Ecto neural progenitor cell (in vitro differentiated cells): ENCODE measurements around the gene SMTNL2.
"Not testable (repeated sequence)": the region's sequence is repeated elsewhere in the genome, so short reads cannot be mapped to it uniquely, and the experiment has no call there.

Experiments
- DNase-seq: peaks from one replicate; pipeline ENCODE4 v3.0.0-alpha.2; 2018; ENCODE audit warnings: low spot score

The SMTNL2 gene

DNA sequence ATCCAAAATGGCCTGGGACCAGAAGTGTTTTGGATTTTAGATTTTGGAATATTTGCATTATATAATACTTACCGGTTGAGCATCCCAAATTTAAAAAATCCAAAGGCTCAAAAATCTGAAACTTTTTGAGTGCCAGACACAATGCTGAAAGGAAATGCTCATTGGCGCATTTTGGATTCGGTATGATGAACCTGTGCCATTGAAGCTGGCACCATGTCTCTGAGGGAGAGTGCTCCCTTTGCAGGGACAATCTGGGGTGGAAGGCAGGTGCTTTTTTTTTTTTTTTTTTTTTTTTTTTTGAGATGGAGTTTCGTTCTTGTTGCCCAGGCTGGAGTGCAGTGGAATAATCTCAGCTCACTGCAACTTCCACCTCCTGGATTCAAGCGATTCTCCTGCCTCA is 17.7 kb downstream of the SMTNL2 start:
- DNase-seq: no peak

DNA sequence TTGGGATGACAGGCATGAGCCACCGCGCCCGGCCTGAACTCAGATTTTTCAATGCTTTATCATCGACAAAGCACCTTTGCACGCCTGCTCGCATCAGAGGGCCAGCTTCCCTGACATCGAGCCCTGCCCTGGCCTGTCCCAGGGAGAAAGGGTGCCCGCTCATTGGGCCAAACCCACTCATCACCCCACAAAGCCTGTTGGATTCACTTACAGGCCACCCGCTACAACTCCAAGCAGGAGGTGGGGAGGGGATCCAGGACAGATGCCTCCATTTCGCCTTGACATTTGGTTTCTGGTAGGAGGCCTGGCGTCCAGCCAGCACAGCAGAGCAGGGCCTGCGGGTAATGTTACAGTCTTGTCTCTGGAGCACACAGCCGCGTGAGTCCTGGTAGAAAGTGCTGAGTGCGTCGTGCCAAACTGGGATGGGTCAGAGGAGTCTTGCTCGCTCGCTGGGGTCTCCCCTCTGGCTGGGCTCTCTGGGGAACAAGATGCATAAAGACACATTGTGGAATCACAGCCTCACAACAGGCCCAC is 19.8 kb downstream of the SMTNL2 start:
- DNase-seq: no peak

DNA sequence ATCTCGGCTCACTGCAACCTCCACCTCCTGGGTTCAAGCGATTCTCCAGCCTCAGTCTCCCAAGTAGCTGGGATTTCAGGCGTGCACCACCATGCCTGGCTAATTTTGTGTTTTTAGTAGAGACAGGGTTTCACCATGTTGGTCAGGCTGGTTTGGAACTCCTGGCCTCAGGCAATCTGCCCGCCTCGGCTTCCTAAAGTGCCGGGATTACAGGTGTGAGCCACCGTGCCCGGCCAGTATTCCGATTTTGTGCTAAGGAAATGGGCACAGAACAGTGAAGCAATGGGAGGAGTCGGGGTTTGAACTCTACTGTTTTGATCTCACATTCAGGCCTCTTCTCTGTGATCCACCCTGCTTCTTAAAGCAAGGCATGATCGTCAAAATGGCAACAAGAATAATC is 20.4 kb downstream of the SMTNL2 start:
- not testable (repeated sequence) for DNase-seq

DNA sequence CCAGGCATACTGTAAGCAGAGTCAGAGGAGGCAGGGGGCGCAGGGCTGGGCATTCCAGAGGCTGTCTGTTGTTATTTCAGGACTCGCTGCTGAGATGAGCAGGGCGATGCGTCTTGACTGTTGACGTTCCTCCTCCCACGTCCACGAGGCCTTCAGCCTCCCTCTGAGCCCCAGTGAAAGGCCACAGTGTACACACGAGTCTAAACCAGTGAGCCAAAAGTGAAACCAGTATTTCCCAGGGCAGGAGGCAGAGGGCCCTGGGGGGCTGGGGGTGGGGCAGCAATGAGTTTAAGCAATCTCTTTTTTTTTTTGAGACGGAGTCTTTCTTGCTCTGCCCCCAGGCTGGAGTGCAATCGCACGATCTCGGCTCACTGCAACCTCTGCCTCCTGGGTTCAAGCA is 21.5 kb downstream of the SMTNL2 start:
- DNase-seq: no peak

DNA sequence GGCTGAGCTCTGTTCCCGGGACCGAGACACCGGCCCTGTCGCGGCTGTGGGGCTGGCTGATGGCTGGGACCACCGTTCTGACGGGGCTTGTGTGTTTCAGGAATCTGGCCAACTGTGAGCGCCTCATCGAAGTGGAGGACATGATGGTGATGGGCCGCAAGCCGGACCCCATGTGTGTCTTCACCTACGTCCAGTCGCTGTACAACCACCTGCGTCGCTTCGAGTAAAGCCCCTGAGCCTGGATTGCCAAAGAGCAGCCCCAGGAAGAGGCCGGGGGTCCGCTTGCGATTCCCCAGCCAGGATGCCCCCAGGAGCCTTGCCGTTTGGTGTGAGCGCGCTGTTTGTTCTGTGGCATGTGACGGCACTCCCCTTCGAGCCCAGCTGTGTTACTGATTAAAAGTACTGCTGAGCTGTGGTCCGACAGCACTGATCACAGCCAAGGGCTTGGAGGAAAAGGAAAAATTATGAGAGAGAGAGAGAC is 23.0 kb downstream of the SMTNL2 start:
- DNase-seq: no peak

DNA sequence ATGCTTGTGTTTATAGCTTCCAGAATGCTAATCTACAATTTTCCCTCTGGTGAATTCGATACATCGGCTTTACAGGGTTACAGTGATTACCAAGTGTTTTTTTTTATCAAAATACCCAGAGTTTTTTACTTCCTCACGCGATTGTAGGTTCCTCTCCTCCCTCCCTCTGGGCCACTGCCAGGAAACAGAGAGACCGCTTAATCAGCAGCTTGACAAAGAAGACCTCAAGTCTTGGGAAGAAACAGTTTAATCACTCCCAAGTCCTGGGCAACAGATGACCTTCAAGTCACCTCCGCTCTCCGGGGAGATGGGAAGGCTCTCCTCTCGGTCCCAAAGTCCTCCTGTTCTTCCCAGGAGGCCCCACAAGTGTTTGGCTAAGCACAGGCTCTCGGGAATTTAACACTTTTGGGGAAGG is 23.5 kb downstream of the SMTNL2 start:
- DNase-seq: no peak

DNA sequence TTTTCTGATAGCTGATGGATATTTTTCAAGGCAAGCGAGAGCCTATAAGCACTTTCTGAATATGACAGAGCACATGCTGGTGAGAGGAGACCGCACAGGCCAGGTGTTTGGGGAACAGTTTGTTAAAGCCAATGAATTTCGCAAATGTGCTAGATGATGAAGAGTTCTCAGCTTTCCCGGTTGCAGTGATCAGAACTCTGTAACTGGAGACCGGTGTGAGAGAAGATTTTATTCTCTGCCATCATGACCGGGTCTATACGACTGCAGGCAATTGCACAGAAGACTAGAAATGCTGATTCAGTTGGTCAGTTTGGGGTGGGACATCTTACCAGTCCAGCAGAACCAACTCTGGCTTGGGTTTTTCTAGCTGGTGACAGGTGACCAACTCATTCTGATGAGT is 25.4 kb downstream of the SMTNL2 start:
- DNase-seq: no peak

DNA sequence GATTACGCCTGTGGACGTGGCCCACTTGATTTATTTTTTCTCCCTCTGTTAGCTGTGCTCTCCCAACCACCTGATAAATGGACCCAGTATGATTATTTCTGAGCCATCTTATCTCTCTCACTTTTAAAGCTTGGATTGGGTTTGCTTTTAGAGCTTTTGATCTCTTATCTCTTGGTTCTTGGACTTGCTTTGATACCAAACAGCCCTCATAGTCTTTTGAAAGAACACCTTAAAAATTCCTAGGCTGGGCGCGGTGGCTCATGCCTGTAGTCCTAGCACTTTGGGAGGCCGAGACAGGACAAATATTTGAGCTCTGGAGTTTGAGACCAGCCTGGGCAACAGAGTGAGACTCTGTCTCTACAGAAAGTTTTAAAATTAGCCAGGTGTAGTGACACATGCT is 25.8 kb downstream of the SMTNL2 start:
- no peak for DNase-seq

DNA sequence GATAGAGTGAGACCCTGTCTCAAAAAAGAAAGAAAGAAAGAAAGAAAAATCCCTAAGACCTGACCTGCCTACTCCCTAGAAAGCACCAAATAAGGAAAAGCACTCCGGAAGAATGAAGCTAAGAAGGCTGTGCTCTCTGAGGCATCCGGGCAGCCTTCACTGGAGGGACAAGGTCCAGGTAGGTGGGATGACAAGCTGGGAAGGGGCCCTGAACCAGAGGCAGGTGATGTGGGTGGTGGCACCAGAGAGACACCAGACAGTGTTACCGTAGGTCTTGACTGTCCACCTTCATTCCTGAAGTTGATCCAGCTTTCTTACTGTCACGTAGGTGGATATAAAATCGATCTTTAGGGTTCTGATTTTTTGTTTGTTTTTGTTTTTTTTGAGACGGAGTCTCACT is 26.3 kb downstream of the SMTNL2 start:
- DNase-seq: no peak

DNA sequence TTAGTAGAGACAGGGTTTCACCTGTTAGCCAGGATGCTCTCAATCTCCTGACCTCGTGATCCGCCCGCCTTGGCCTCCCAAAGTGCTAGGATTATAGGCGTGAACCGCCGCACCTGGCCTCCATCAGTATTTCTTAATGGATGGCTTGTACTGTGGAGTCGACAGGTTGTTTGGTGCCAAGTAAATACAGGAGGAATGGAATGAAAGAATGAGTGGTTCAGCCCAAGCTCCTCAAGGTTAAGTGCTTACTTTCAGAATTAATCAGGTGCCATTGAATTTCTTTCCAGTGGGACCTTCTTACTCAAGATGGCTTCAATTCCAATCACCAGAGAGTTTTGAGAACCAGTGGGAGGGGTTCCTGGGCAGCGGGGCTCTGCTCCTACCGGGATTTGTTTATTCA is 32.1 kb downstream of the SMTNL2 start:
- DNase-seq: no peak

DNA sequence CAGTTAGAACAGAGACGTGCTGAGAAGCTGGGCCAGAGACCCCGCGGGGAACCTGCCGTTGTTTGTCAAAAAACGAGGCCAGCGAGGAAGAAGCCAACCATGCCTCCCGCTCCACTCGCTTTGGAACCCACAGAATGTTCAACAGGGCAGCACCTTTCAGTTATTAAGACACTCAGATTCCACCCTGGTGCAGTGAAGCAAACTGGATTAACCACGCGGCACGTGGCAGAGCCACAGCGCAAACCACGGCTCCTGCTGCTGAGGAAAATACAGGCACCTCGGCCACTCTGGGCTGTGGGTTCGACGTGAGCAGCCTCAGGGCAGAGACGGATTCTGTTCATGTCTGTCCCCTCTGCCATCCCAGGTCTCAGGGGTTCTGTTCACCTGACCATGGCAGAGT is 32.8 kb downstream of the SMTNL2 start:
- no peak for DNase-seq

DNA sequence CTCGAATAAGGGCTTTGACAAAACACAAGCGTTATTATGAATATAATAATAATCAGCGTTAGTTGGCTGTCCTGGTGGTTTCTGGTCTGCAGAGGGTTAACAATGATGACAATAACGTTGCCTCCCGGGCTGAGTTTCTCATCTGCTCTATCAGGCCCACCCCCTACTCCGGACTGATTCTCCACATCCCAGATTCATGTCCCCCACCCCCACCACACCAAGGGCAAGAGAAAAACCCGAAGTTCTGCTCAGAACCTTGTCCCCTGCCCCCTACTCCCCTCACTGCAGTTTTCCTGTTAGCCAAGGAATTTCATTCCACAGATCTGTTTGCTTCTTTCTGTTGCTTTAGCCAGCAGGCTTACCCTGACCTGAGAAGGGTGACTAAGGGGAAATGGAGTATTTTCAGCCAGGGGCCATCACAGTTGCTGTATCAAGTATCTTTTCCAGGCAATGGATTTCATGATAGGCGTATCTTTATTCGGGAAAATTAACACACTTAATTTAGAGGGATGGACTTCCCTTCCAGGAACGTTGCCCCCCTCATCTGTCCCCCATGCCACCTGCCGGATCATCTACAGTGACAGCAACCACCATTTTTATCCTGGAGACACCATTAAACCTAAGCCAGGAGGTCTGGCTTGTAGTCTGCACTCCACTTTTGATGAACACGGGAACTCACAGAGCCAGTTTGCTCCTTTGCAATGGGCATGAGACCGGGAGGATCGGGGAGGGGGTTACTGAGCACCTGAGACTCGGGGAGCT is 33.4 kb downstream of the SMTNL2 start:
- no peak for DNase-seq

DNA sequence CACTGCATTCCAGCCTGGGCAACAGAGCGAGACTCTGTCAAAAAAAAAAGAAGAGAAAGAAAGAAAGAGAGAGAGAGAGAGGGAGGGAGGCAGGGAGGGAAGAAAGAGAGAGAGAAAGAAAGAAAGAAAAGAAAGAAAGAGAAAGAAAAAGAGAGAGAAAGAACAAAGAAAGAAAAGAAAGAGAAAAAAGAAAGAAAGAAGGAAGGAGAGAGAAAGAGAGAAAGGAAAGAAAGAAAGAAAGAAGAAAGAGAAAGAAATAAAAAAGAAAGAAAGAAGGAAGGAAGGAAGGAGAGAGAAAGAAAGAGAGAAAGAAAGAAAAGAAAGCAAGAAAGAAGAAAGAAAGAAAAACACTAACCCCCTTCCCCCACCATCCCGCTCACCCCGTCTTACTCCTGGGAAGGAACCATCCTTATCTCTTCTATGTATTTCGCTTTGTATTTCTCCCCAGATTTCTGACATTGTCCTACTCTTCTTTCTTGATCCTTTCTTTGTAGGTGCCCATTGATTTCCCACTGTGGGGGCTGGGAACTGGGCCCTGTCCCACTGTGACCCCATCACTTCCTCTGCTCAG is 36.3 kb downstream of the SMTNL2 start:
- DNase-seq: no peak

DNA sequence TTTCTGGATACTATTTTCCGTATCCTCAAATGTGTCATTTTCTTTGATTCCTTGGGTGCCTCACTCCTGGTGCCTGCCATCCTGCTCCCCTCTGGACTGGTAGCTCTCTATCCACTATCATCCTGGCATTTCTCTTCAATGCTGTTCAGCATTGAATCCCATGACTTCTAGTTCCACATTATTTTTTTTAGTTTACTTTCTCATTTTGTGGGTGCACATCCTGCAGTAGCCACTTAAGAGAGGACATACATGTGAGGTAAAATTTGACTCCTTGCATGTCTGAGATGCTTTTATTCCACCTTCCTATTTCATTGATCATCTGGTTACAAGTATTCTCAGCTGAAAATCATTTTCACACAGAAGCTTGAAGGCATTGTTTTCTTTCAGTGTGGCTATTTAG is 38.0 kb downstream of the SMTNL2 start:
- no peak for DNase-seq

DNA sequence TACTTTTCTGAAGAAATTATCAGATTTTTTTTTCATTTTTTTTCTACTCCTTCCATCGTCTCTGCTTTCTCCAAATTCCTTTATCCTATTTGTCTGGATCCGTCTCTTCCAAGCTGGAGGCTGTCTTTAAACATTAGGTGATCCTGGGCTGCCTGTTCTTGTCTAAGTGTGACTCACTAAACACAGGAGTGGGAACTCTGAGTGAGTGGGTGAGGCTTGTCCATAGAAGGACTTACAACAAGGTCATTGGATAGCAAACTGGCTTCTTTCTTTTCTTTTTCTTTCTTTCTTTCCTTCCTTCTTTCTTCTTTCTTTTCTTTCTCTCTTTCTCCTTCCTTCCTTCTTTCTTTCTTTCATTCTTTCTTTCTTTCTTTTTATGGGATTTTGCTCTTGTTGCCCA is 38.9 kb downstream of the SMTNL2 start:
- no peak for DNase-seq

DNA sequence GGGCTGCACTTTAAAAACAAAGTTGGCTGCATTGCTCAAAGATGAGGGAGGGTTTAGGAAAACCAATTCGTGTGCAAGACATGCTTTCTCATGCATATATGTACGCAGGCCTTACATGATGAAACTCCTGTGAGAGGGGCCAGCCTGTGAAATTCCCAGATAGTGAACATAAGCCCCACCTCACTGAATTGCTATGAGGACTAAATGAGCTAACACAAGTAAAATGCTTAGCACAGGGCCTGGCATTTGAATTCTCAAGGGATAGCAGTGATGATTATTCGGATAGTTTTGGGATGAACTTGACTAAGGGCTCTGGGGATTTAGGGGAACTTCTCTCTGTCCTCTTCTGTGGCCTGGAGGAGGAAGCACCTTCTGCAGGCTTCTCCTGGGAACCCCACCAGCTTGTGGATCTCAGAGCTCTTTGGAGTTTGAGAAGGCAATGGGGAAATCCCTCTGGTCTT is 40.2 kb downstream of the SMTNL2 start:
- DNase-seq: not testable (repeated sequence)

DNA sequence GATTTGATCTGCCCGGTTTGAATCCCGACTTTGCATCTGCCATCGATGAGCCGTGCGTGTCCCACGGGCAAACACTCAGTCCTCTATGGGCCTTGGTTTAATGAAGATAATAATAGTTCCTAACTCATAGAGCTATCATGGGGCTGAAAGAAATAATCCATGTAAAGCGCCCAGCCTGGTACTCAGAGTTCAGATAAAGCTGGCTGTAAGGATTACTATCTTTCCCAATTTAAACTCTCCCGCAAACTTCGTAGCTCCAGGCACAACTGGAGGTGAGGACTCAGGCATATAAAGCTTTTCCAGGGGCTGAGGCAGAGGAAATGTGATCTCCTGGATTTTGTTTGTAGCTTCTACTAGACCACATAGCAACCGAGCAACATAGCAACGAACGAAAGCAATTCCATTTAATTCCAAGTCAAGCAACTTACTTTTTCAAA is 40.9 kb downstream of the SMTNL2 start:
- DNase-seq: no peak

DNA sequence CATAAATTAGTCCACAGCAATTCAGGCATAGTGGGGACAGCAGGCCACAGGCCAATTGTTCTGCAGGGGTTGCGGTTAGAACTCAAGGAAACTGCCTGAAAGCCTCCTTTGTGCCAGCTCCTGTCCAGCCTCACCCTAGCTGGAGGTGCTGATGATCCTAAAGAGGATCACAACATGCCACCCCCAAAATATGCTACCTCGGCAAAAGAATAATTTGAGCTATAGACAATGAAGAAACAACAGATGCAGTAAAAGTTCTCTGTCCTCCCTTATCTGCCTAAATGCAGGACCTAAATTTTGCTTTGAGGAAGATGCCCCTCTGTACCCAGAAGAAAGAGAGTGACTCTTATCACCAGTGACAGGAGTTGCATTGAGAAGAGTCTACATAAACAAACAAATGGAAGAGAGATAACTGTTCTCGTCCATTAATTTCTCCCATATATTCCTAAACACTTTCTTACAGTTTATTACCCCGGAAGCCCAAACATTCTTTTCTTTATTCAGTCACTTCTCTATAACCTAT is 42.5 kb downstream of the SMTNL2 start:
- no peak for DNase-seq

DNA sequence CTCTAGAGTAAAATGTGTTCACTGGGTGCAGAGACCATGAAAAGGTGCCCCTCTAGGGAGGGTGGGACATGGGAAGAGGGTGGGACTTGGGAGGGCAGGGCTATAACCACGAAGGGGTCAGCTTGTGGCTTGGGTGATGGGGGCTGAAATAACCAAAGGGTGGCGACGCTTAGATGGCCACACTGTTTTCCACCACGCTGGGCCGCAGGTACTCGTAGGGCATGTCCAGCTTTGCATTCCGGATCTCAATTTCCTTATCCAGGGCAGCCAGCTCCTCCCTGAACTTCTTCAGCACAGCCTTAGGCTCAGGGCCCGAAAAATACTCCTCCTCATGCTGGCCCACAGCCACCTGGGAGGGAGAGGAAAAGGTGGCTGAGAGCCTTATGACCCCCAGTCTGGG is 47.1 kb downstream of the SMTNL2 start:
- no peak for DNase-seq

DNA sequence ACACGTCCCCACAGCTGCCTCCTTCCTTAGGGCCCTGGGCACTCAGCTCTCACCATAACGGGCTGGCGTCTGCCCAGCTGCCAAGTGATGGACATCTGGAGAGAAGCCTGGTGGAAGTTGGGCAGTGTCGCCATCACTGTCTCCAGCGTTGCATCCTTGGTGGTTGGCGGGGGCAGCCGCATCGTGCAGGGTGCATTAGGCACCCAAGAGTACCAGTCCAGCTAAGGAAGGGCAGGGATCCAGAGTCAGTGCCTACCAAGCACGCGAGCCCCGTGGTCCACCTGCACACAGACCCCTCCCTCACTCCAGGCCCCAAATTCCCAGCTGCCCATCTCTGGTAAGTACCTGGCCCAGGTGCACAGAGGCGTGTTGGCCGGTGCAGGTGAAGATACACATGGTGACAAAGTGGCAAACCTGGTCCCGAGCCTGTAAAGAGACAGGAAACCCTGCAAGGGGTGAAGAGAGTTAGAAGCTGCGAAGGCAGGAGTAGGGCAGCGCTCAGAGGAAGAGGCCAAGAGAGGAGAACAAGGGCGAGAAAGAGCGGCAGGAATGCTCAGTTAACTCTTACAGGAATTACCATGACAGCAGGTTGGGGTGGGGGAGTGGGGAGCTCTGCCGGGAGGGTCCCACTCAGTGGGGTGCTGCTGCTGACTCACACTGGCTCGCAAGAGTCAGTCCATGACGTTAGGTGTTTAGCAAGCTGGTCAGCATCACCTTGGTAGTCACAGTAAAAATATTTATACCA is 47.7 kb downstream of the SMTNL2 start:
- no peak for DNase-seq

DNA sequence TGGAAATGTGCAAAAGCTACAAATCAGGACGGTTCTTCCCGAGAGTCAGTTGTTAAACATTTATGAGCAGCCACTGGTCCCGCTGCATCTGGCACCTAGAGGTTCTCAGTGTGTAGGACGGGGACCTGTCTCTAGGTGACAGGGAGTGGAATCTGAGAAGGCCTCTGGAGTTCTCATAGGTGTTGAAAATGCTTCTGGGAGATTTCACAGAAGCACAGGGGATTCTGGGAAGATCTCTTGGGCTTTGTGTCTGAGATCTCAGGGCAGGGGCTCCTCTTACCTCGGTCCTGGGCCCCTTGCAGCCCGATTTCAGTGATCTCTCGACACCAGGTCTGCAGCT is 48.2 kb downstream of the SMTNL2 start:
- no peak for DNase-seq

DNA sequence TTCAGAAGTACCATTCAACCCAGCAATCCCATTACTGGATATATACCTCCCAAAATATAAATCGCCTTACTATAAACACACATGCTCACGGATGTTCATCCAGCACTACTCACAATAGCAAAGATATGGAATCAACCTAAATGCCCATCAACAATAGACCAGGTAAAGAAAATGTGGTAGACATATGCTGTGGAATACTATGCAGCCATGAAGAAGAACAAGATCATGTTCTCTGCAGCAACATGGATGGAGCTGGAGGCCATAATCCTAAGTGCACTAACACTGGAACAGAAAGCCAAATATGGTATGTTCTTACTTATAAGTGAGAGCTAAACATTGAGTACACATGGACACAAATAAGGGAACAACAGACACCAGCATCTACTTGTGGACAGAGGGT is 49.3 kb downstream of the SMTNL2 start:
- no peak for DNase-seq

DNA sequence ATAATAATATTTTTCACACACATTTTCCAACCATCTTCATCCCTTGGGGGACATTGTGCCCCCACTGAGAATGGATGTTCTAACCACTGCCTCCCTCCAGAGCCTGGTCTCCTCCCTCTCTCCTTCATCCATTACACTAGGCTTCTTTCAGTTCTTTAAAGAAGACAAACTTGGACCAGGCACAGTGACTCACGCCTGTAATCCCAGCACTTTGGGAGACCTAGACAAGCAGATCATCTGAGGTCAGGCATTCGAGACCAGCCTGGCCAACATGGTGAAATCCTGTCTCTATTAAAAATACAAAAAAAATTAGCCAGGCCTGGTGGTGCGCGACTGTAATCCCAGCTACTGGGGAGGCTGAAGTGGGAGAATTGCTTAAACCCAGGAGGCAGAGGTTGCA is 50.6 kb downstream of the SMTNL2 start:
- DNase-seq: no peak
